Epidermal melanocyte (primary cell): ENCODE data around the gene TRPV2.

ENCODE experiments used
- DNase-seq: peaks from one replicate; pipeline ENCODE4 v3.0.0; 2011; ENCODE audit warnings: low spot score; ENCODE audit not compliant: insufficient read length

Gene TRPV2

DNA sequence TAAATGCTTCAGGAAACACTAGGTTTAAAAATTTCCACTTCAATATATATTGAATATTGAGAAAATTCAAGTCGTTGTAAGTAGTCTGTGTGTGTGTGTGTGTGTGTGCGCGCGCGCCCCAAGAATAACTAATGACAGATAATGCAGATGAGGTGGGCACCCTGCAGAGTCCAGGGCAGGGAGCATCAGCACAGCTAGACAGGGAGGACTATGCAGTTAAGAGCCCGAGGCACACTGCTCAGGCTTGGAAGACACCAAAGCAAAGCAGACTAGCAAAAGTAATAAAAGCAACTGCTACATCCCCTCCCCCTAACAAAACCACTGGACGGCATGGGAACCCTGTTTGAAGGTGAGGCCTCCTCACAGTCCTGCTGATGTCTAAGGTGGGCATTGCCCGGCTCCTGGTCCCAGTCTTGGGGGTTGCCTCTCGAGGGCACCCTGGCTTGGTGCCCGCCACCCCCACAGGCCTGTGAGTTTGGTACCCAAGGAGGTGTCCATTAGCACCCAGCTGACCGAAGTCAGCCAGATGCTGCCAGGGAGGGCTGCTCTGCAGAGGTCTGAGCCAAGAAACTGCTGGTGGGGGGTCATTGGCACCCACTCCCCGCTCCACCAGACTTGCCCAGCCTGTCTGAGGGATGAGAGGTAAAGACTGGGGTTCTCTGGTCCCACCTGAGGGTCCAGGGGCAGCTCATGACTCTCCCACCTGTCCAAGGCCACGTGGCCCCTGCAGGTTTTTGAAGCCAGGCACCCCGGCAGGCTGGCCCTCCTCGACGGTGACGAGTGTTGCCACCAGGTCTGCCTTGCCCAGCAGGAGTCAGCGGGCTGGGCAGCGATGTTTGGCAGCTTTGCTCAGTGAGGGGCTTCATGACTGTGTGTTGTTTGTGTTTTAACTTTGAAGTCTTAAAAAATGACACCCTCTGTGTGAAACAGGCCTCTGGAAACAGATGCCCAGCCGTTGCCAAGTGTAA is 58.0 kb downstream of the TRPV2 start:
- DNase-seq: no peak

DNA sequence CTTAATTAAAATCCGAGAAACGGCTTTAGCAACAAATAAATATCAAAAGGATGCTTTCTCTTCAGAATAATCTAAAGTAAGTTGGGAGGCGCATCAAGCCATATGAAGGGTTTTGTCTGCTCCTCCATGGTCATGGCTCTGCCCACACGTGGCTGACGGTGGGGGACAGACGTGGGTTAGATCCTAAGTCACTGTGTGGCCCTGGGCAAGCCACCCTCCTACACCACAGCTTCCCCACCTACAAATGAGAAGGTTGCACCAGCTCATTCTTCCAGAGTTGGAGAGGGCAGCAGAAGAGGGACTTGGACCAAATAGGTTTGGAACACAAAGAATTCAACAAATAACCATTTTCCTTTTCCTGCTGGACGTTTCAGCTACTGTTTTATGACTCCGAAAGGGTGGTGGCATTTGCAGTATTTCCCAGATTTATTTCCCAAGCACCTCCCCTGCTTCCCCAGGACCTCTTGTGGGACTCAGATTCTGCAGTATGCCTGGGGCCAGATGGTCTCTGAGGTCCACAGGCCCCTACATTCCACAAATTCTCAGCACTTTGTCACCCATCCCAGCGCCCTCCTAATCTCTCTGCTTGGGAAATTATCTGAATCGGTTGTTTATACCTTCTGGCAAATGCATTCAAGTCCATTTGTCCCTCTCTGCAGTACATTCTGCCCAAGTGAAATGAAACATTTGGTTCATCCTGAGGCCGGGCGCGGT is 58.8 kb downstream of the TRPV2 start:
- no peak for DNase-seq

DNA sequence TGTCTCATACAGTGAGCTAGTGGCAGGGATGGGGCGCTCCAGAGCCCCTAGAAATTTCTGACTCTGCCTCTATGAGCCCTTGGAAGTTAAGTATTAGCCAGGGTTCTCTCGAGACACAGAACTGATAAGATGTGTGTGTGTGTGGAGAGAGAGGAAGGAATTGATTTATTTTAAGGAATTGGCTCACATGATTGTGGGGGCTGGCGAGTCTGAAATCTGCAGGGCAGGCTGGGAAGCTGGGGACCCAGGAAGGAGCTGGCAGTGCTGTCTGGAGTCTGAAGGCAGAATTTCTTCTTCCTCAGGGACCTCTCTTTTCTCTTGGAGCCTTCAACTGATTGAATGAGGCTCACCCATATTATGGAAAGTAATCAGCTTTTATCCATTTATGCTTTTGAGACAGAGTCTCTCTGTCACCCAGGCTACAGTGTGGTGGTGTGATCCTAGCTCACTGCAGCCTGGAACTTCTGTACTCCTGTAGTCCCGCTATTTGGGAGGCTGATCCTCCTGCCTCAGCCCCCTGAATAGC is 59.9 kb downstream of the TRPV2 start:
- no peak for DNase-seq

DNA sequence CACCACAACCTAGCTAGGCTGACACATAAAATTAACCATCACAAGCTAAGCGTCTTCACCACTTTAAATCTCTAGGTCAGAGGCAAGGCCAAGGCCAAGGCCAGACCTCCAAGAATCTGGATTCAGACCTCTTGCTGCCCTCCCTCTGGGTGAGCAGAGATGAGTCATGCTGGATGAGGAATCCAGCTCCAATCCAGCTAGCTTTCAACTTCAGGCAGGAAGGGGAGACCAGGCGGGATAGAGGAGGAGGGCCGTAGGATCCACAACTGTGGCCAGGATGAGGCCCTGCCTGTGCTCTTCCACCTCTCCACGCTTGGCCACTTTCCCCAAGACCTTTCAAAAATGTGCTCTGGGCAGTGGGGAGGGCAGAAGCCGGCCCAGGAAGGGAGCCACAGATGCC is 61.9 kb downstream of the TRPV2 start:
- DNase-seq: peak; percentile 63

DNA sequence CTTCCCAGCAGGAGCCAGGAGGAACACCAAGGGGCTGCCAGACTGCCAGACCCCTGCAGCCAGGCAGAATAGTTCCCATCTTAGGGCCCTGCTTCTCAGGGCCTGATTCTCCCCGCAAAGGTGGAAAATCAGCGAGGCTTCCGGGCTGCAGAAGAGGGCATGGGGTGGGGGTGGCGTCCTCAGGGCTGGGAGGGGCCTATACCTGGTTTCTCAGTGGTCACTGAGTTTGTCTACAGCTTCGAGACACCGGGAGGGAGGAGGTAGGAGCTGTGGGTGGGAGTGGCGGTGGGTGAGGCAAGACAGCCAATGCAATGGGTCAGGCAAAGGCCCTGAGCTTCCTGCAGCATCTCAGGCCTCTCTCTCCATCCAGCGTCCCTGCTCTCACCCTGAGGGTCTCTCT is 62.3 kb downstream of the TRPV2 start:
- DNase-seq: no peak

DNA sequence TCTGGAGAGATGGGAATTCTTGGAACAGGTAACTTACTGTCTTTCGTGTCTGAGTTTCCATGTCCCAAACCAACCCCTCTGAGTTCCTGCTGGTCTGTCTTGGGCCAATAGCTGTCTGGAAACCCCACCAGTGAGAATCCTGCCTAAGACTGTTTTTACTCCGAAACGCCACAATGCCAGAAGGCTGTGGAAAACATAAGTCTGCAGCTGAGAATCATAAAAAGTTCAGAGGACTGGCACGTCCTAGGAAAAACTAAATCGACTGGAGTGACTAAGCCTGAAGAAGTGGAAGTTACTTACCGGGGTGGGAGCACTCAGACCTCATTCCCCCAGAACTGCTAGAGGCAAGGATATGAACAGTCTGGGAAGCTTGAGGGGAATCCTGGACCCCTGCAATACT is 63.3 kb downstream of the TRPV2 start:
- no peak for DNase-seq

DNA sequence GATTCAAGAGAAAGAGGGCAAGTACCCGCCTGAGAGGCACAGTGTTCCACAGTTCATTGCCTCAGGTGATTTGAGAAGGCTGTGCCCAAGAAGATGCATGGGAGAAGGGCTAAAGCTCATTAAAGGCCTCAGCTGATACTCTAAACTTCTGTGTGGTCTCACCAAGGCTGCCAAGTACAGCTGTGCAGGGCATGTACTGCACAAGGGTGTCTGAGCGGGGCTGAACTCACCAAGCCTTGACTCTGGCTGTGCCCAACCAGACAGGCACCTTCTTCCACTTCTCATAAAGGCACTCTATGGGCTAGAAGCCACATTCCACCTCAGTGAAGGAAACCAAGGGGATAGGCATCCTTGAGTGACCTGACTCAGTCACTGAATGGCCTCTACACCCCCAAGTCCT is 63.9 kb downstream of the TRPV2 start:
- DNase-seq: no peak

DNA sequence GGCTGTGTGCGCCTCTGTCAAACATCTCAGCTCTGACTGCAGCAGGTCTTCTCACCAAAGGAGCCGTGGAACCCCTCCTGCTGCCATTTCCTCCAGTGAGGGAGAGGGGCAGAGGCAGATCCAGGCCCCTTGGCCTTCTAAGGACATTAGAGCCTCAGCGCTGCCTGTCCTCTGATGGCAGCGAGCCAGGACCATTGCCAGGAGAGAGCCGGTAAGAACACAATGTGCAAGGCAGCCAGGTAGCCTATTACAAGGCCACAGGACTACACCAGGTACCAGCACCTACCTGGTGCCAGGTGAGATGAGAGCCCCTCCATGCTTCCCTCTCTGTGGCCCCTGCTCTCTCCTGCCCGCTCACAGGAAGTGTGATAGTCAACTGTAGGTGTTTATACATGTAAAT is 65.6 kb downstream of the TRPV2 start:
- no peak for DNase-seq

DNA sequence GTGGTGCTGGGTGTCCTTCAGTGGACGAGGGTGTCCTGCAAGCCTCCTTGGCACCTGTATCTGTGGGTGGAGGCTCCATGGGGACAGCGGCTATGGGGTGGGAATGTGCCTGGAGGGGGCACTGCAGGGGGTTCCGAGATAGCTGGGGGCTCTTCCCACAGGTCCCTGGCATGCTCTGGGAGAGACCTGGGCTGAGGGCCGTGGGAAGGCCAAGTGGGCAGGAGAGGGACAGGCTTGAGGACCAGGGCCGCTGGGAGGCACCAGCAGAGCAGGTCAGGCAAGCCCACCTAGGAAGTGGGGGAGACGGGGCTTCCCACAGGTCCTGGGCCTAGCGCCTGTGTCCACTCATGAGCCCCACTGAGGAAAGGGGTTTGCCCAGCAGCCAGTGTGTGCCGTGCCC is 66.9 kb downstream of the TRPV2 start:
- no peak for DNase-seq

DNA sequence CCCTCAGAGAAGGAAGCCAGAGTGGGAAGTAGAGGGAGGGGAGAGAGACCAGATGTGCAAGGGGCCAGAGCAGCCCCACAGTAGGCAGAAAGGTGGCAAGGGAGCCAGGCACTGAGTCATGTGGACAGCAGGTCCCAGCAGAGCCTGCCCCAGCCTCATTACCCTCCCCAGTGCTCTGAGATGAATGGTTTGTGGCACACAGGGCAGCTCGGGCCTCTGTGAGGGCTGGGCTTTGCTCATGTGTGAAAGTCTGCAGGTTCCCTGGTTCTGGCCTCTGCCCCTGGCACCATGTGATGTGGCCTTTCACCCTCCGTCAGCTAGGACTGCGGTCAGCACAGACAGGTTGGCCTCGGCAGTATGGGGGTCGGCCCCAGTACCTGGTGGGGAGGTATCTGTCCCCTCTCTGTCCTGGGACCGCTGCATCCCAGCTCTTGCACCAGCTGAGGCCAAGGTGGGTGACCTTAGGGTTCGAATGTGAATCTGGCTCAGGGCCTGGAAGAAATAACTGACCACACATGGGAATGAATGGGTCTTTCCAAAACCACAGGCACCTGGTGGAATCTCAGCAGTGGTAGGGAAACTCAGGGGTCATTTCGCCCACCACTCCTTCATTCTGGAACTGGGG is 67.8 kb downstream of the TRPV2 start:
- DNase-seq: no peak

DNA sequence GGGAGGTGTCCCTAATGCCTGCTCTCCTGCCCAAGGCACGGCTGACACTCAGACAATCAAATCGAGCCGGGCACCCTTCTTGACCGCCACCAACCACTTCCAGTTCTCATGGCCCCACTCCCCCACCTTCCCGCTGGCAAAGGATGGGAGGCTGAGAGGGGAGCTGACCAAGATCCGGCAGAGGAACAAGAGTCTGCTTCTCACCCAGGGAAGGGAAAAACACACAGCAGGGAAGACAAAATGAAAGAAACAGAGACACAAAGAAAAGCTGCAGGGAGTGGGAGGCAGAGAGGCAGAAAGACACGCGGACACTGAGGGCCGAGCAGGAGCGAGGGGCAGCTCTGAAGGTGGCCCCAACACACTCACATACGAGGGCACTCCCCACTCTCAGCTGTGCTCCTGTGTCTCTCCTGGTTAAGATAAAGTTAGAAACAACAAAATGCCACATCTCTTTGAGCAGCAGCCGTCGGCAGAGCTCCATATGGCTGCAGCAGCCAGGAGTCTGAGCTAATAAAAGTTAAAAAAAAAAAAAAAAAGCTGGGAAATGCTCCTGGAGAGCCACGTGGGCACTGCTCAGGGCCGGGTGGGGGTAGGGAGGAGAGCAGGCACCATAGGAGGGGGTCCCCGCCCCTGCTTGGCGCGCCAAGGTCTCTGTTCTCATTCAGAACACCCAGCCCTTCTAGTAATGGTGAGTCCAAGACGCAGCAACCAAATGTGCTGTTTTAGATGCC is 69.2 kb downstream of the TRPV2 start:
- DNase-seq: no peak
